Measurements from ENCODE around the gene DCDC1. TPM values are rescaled to one million over a fixed set of nuclear protein-coding genes. Genes with fewer than 3 reads are reported as not detected.

The DCDC1 gene
- polyA plus RNA-seq, 3 donors, result 0.03 TPM; not detected in 2

DNA sequence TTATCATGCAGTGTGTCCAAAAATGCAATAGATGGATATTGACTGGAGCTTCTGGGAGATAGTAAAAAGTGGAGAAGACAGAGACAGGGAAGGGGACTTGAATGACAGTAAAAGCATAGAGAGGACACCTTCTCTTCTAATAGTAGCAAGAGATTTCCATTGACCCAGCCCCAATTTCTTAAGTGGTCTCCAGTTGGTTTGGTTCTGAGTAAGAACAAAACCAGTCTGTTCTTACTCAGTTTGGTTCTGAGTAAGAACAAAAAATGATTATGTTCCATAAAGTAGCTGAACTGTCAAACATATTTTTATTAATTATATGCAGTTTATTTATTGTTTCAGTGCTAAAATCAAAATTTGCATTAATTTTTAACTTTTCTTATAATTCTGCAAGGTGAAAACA is 466.6 kb downstream of the DCDC1 start:
- Histone ChIP-seq H3K27me3 (ENCODE audit: control insufficient read depth in 2 of 2, insufficient read depth in 2 of 2, low read length in 2 of 2) (no peaks in the 10 kb centered on the region), H3K4me1 (ENCODE audit: control insufficient read depth in 1 of 2, insufficient read depth in 2 of 2, low read length in 2 of 2) (no peaks in the 10 kb centered on the region), H3K79me2 (ENCODE audit: insufficient read depth, low read length) (no peaks in the 10 kb centered on the region), H4K20me1 (ENCODE audit: insufficient read depth, low read length) (no peaks in the 10 kb centered on the region), H3K27ac (ENCODE audit: low read depth in 1 of 2, low read length in 2 of 2) (no peak overlapping the region), H3K36me3 (replicated peaks in 1 of 2; ENCODE audit: control insufficient read depth in 1 of 2, insufficient read depth in 2 of 2, low read length in 2 of 2) (no peaks in the 10 kb centered on the region), H3K4me2 (replicated peaks; ENCODE audit: extremely low read depth, low read length, poor library complexity, severe bottlenecking) (no peak overlapping the region), H3K4me3 (replicated peaks in 1 of 3; ENCODE audit: low read depth in 2 of 3, low read length in 3 of 3) (no peak overlapping the region), H2AFZ (ENCODE audit: insufficient read depth, low read depth, low read length, poor library complexity, severe bottlenecking) (no peak overlapping the region), H3K9me3 (replicated peaks in 1 of 2; ENCODE audit: control insufficient read depth in 1 of 2, insufficient read depth in 1 of 2, low read length in 2 of 2) (no peaks in the 10 kb centered on the region), H3K9ac (ENCODE audit: insufficient read depth, low read length, poor library complexity, severe bottlenecking) (no peak overlapping the region)
- Mint-ChIP-seq H3K27ac (no peak overlapping the region), H3K4me3 (no peak overlapping the region), H3K27me3 (ENCODE audit: low read depth in 3 of 3) (peaks cover 0 to 3% (median 1%) of the 10 kb centered on the region in 3 donors), H3K9me3 (no peaks in the 10 kb centered on the region), H3K4me1 (no peaks in the 10 kb centered on the region), H3K36me3 (no peaks in the 10 kb centered on the region)
- intact Hi-C loops (cut with micrococcal nuclease), result no loop called here
- TF ChIP-seq, protein P1, sequence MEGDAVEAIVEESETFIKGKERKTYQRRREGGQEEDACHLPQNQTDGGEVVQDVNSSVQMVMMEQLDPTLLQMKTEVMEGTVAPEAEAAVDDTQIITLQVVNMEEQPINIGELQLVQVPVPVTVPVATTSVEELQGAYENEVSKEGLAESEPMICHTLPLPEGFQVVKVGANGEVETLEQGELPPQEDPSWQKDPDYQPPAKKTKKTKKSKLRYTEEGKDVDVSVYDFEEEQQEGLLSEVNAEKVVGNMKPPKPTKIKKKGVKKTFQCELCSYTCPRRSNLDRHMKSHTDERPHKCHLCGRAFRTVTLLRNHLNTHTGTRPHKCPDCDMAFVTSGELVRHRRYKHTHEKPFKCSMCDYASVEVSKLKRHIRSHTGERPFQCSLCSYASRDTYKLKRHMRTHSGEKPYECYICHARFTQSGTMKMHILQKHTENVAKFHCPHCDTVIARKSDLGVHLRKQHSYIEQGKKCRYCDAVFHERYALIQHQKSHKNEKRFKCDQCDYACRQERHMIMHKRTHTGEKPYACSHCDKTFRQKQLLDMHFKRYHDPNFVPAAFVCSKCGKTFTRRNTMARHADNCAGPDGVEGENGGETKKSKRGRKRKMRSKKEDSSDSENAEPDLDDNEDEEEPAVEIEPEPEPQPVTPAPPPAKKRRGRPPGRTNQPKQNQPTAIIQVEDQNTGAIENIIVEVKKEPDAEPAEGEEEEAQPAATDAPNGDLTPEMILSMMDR (IDR thresholded peaks at IDR 0.05), result no peak
- no peak for DNase-seq

DNA sequence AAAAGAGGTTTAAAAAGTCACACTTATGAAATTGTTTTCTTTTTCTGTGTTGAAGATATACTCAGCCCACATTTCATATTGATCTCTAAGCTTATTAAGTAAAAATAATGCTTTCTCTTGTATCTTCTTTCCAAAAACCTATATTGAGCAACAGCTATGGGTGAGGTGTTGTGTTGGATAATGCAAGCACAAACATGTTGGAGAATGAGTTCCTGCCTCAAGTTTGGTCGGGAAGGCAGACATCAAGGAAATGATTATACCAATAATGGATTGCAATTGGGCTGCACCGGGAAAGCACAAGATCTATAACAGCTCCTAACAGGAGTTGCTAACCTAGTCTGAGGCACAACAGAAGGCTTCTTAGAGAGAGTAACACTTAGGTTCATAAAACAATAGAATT is 474.5 kb downstream of the DCDC1 start:
- 100% methylated on average over 1 of the region's 2 CpGs for WGBS (ENCODE audit: insufficient coverage)
- Histone ChIP-seq H4K20me1 (ENCODE audit: insufficient read depth, low read length) (no peaks in the 10 kb centered on the region), H3K9ac (ENCODE audit: insufficient read depth, low read length, poor library complexity, severe bottlenecking) (no peak overlapping the region), H3K4me2 (replicated peaks; ENCODE audit: extremely low read depth, low read length, poor library complexity, severe bottlenecking) (no peak overlapping the region), H3K27me3 (ENCODE audit: control insufficient read depth in 2 of 2, insufficient read depth in 2 of 2, low read length in 2 of 2) (no peaks in the 10 kb centered on the region), H3K27ac (ENCODE audit: low read depth in 1 of 2, low read length in 2 of 2) (no peak overlapping the region), H3K9me3 (replicated peaks in 1 of 2; ENCODE audit: control insufficient read depth in 1 of 2, insufficient read depth in 1 of 2, low read length in 2 of 2) (no peaks in the 10 kb centered on the region), H3K36me3 (replicated peaks in 1 of 2; ENCODE audit: control insufficient read depth in 1 of 2, insufficient read depth in 2 of 2, low read length in 2 of 2) (no peaks in the 10 kb centered on the region), H2AFZ (ENCODE audit: insufficient read depth, low read depth, low read length, poor library complexity, severe bottlenecking) (no peak overlapping the region), H3K4me3 (replicated peaks in 1 of 3; ENCODE audit: low read depth in 2 of 3, low read length in 3 of 3) (no peak overlapping the region), H3K79me2 (ENCODE audit: insufficient read depth, low read length) (no peaks in the 10 kb centered on the region), H3K4me1 (ENCODE audit: control insufficient read depth in 1 of 2, insufficient read depth in 2 of 2, low read length in 2 of 2) (no peaks in the 10 kb centered on the region)
- intact Hi-C loops (cut with micrococcal nuclease), result no loop called here
- DNase-seq, result no peak
- TF ChIP-seq, protein P1 (IDR thresholded peaks at IDR 0.05), result no peak
- no peak overlapping the region for H3K4me3 Mint-ChIP-seq
- no peak overlapping the region for H3K27ac Mint-ChIP-seq
- H3K4me1 Mint-ChIP-seq, result no peaks in the 10 kb centered on the region
- no peaks in the 10 kb centered on the region for H3K36me3 Mint-ChIP-seq
- peaks cover 0 to 5% (median 2%) of the 10 kb centered on the region in 3 donors for H3K27me3 Mint-ChIP-seq (ENCODE audit: low read depth in 3 of 3)
- no peaks in the 10 kb centered on the region for H3K9me3 Mint-ChIP-seq

All from CD14-positive monocyte (primary cell).